SU-DHL-6 (cell line): ENCODE results near the gene DCUN1D2.

ENCODE experiments used
- EZH2phosphoT487 ChIP-seq: fragments of 200-600 bp; sonication (generic), shearing (Covaris generic); conservative IDR thresholded peaks from 2 replicates; pipeline ENCODE4 v1.6.1; 2018; ENCODE audit warnings: mild to moderate bottlenecking, antibody characterized with exemption, low read length, moderate library complexity, mixed read lengths
- TF ChIP-seq, protein P1 (sequence below): fragments of 200-600 bp; sonication (generic); IDR thresholded peaks from one replicate; pipeline ENCODE4 v1.5.1; 2017; ENCODE audit warnings: antibody characterized with exemption, mild to moderate bottlenecking, low read length, moderate library complexity; ENCODE audit not compliant: insufficient read depth, poor library complexity, severe bottlenecking

DNA sequence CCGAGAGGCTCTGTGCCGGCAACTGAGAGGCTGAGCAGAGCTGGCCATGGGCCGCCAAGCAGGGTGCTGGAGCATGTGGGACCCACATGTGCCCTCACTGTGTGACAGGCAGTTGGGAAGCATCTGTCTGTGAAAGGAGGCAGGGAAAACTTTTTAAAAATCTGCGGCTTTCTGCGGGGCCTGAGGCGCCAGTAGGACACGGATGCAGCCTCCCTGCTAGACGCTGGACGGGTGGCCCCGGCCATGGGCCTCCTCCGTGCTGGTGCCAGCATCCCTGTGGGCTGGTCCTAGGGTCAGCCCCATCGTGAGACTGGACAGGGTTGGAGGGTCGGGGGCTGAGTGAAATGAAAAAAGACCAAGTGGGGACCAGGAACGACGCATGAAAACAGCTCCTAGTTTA lies 20.9 kb upstream of the DCUN1D2 start:
- TF ChIP-seq, protein P1, sequence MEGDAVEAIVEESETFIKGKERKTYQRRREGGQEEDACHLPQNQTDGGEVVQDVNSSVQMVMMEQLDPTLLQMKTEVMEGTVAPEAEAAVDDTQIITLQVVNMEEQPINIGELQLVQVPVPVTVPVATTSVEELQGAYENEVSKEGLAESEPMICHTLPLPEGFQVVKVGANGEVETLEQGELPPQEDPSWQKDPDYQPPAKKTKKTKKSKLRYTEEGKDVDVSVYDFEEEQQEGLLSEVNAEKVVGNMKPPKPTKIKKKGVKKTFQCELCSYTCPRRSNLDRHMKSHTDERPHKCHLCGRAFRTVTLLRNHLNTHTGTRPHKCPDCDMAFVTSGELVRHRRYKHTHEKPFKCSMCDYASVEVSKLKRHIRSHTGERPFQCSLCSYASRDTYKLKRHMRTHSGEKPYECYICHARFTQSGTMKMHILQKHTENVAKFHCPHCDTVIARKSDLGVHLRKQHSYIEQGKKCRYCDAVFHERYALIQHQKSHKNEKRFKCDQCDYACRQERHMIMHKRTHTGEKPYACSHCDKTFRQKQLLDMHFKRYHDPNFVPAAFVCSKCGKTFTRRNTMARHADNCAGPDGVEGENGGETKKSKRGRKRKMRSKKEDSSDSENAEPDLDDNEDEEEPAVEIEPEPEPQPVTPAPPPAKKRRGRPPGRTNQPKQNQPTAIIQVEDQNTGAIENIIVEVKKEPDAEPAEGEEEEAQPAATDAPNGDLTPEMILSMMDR: no peak
- TF ChIP-seq EZH2phosphoT487: no peak
